H1 (cell line): Measurements from ENCODE around the gene MTAP. TPM values are rescaled to one million over a fixed set of nuclear protein-coding genes. Genes with fewer than 3 reads are reported as not detected.

Source experiments
- CTCF ChIA-PET: fragments of 300-600 bp; sonication (Branson Sonifier 250); formaldehyde crosslinking; loops from one replicate; lab custom pipeline; 2021; ENCODE audit not compliant: partially characterized antibody; lab: Charles Lee
- POLR2A ChIA-PET: fragments of 300-600 bp; sonication (Branson Sonifier 250); formaldehyde crosslinking; loops from one replicate; lab custom pipeline; 2021; ENCODE audit warnings: inconsistent platforms; ENCODE audit not compliant: partially characterized antibody; lab: Charles Lee
- DNase-seq, 2 experiments: peaks; one replicate each; pipeline versions ENCODE4 v3.0.0 to v3.0.0-alpha.2; 2010 to 2022; ENCODE audit warnings: low spot score in 2 of 2, low read depth in 1 of 2, mixed read lengths in 1 of 2
- FAIRE-seq: peaks from 2 replicates; lab custom pipeline; 2011; peaks lifted over from hg19 to GRCh38; lab: Jason Lieb, UNC
- H2AFZ ChIP-seq: 2 replicates; pipeline ENCODE4 v1.8.1; 2012; ENCODE audit warnings: low read length, inconsistent platforms
- H2AK5ac ChIP-seq: 2 replicates; pipeline ENCODE4 v1.6.1; 2013; ENCODE audit warnings: low read depth, low read length
- H2BK120ac ChIP-seq: replicated peaks from 2 replicates; pipeline ENCODE3; 2013; ENCODE audit warnings: low read depth, low read length, inconsistent platforms
- H2BK12ac ChIP-seq: 2 replicates; pipeline ENCODE4 v1.6.1; 2013; ENCODE audit warnings: low read depth, low read length
- H2BK15ac ChIP-seq: 2 replicates; pipeline ENCODE4 v1.6.1; 2013; ENCODE audit warnings: low read length
- H2BK20ac ChIP-seq: 2 replicates; pipeline ENCODE4 v1.6.1; 2013; ENCODE audit warnings: low read length
- H2BK5ac ChIP-seq: 2 replicates; pipeline ENCODE4 v1.6.1; 2013; ENCODE audit warnings: low read depth, low read length
- H3K14ac ChIP-seq: 2 replicates; pipeline ENCODE4 v1.6.1; 2013; ENCODE audit warnings: inconsistent platforms; ENCODE audit not compliant: insufficient read length
- H3K18ac ChIP-seq: 2 replicates; pipeline ENCODE4 v1.6.1; 2013; ENCODE audit warnings: low read length; ENCODE audit errors: extremely low read depth
- H3K23ac ChIP-seq: 2 replicates; pipeline ENCODE4 v1.6.1; 2013; ENCODE audit warnings: inconsistent platforms; ENCODE audit not compliant: insufficient read length
- H3K23me2 ChIP-seq: 2 replicates; pipeline ENCODE4 v1.6.1; 2013; ENCODE audit warnings: low read depth, low read length
- H3K27ac ChIP-seq: 2 replicates; pipeline ENCODE4 v1.6.1; 2011; ENCODE audit warnings: low read depth, low read length, inconsistent platforms
- H3K27me3 ChIP-seq, 4 experiments: replicated peaks in 1 of 4; 1 replicate in 1 of 4; 2 replicates in 3 of 4; pipeline versions ENCODE4 v1.6.1 to v1.8.1; 2011 to 2013; ENCODE audit warnings: low read length in 3 of 4, mild to moderate bottlenecking in 3 of 4, inconsistent platforms in 2 of 4, mixed read lengths in 2 of 4, moderate library complexity in 1 of 4; ENCODE audit not compliant: control insufficient read depth in 3 of 4, insufficient read depth in 3 of 4; ENCODE audit errors: extremely low read depth in 1 of 4
- H3K36me3 ChIP-seq, 4 experiments: 2 replicates each; pipeline versions ENCODE4 v1.6.1 to v1.8.1; 2011 to 2013; ENCODE audit warnings: mild to moderate bottlenecking in 4 of 4, low read length in 3 of 4, moderate library complexity in 2 of 4, control low read depth in 1 of 4, inconsistent platforms in 1 of 4; ENCODE audit not compliant: insufficient read depth in 4 of 4, control insufficient read depth in 2 of 4
- H3K4ac ChIP-seq: replicated peaks from 2 replicates; pipeline ENCODE3; 2013; ENCODE audit warnings: low read length, low read depth, mixed read lengths, inconsistent platforms; ENCODE audit not compliant: insufficient read length
- H3K4me1 ChIP-seq, 4 experiments: replicated peaks in 1 of 4; 1 replicate in 1 of 4; 2 replicates in 3 of 4; pipeline versions ENCODE4 v1.6.1 to v1.8.1; 2011 to 2013; ENCODE audit warnings: low read length in 3 of 4, inconsistent platforms in 2 of 4, mixed read lengths in 1 of 4; ENCODE audit not compliant: insufficient read depth in 4 of 4, control insufficient read depth in 3 of 4
- H3K4me2 ChIP-seq, 2 experiments: 2 replicates each; pipeline versions ENCODE4 v1.6.1 to v1.8.1; 2011 to 2013; ENCODE audit warnings: low read depth in 2 of 2, low read length in 2 of 2, control low read depth in 1 of 2, inconsistent platforms in 1 of 2, mild to moderate bottlenecking in 1 of 2; ENCODE audit not compliant: insufficient read depth in 1 of 2
- H3K4me3 ChIP-seq, 4 experiments: fragments of 200-600, 300-600 bp in 1 of 4; sonication (generic), shearing (Covaris generic), sonication (Bioruptor Twin) in 1 of 4; 2 replicates each; pipeline versions ENCODE4 v1.5.1 to v1.8.1; 2011 to 2016; ENCODE audit warnings: low read length in 4 of 4, low read depth in 3 of 4, control low read depth in 2 of 4, inconsistent platforms in 2 of 4, mild to moderate bottlenecking in 2 of 4, mixed read lengths in 1 of 4, moderate library complexity in 1 of 4; ENCODE audit not compliant: insufficient read depth in 2 of 4; ENCODE audit errors: extremely low read depth in 1 of 4
- H3K56ac ChIP-seq: replicated peaks from 2 replicates; pipeline ENCODE3; 2013; ENCODE audit warnings: low read depth, mild to moderate bottlenecking, mixed read lengths, low read length, inconsistent platforms; ENCODE audit not compliant: insufficient read length
- H3K79me1 ChIP-seq: 2 replicates; pipeline ENCODE4 v1.6.1; 2013; ENCODE audit warnings: low read depth, low read length, control low read depth
- H3K79me2 ChIP-seq, 2 experiments: 2 replicates each; pipeline versions ENCODE4 v1.6.1 to v1.8.1; 2012 to 2013; ENCODE audit warnings: low read length in 2 of 2, mild to moderate bottlenecking in 2 of 2, inconsistent platforms in 1 of 2; ENCODE audit not compliant: insufficient read depth in 2 of 2, control insufficient read depth in 1 of 2
- H3K9ac ChIP-seq, 4 experiments: replicated peaks in 1 of 4; 1 replicate in 1 of 4; 2 replicates in 3 of 4; pipeline versions ENCODE4 v1.6.1 to v1.8.1; 2011 to 2013; ENCODE audit warnings: low read depth in 3 of 4, low read length in 3 of 4, control low read depth in 2 of 4, mild to moderate bottlenecking in 2 of 4, moderate library complexity in 2 of 4, inconsistent platforms in 1 of 4; ENCODE audit errors: extremely low read depth in 1 of 4
- H3K9me3 ChIP-seq, 2 experiments: 2 replicates each; pipeline versions ENCODE4 v1.6.1 to v1.8.1; 2012 to 2013; ENCODE audit warnings: mild to moderate bottlenecking in 2 of 2, moderate library complexity in 2 of 2, control low read depth in 1 of 2, inconsistent platforms in 1 of 2, low read depth in 1 of 2, low read length in 1 of 2, mixed read lengths in 1 of 2; ENCODE audit not compliant: insufficient read depth in 2 of 2
- H4K20me1 ChIP-seq, 2 experiments: replicated peaks in 1 of 2; 2 replicates each; pipeline versions ENCODE3 to v1.8.1; 2011 to 2013; ENCODE audit warnings: inconsistent platforms in 2 of 2, low read length in 2 of 2, mild to moderate bottlenecking in 1 of 2; ENCODE audit not compliant: insufficient read depth in 2 of 2, control insufficient read depth in 1 of 2
- H4K5ac ChIP-seq: 2 replicates; pipeline ENCODE4 v1.6.1; 2013; ENCODE audit warnings: low read length, low read depth, mixed read lengths, inconsistent platforms; ENCODE audit not compliant: insufficient read length
- H4K8ac ChIP-seq: 2 replicates; pipeline ENCODE4 v1.8.0; 2013; ENCODE audit warnings: mild to moderate bottlenecking, moderate library complexity, low read length, inconsistent platforms; ENCODE audit not compliant: insufficient read depth; ENCODE audit errors: extremely low read depth
- H4K91ac ChIP-seq: replicated peaks from 2 replicates; pipeline ENCODE3; 2013; ENCODE audit warnings: low read length, mixed read lengths, inconsistent platforms; ENCODE audit not compliant: insufficient read length
- KDM4A ChIP-seq: IDR thresholded peaks from one replicate; pipeline ENCODE4 v1.7.1; 2012; ENCODE audit warnings: low read depth, mild to moderate bottlenecking, moderate library complexity, low read length, inconsistent platforms; ENCODE audit not compliant: severe bottlenecking
- POLR2A ChIP-seq, 2 experiments: IDR thresholded peaks; 1 replicate in 1 of 2; 2 replicates in 1 of 2; pipeline ENCODE4 v1.6.1; 2011; ENCODE audit warnings: low read depth in 2 of 2, low read length in 2 of 2, mild to moderate bottlenecking in 2 of 2; ENCODE audit errors: control extremely low read depth in 1 of 2
- WGBS, 2 experiments: shearing (Covaris generic) in 1 of 2; methylation state at CpG; one replicate each; pipeline versions ENCODE4 v1.1.6 to v1.1.7; 2013 to 2015; ENCODE audit warnings: low lambda C conversion rate in 2 of 2, mixed read lengths in 2 of 2, inconsistent platforms in 1 of 2, low coverage in 1 of 2, missing lambda C conversion rate in 1 of 2; ENCODE audit not compliant: insufficient replicate concordance in 2 of 2, insufficient coverage in 1 of 2, insufficient read length in 1 of 2; ENCODE audit errors: extremely low coverage in 1 of 2, missing lambda C conversion rate in 1 of 2; 5-methylcytosine and 5-hydroxymethylcytosine counted together
- polyA plus RNA-seq, 7 experiments: library from polyadenylated mRNA; depleted of rRNA in 3 of 7; stranded (reverse) in 5 of 7; unstranded in 2 of 7; fragments of >200 nt in 5 of 7; fragments of 200-250 nt in 2 of 7; gene quantifications; 1 replicate in 5 of 7; 2 replicates in 1 of 7; 4 replicates in 1 of 7; pipeline versions ENCODE4 v1.2.1 to v1.2.3, GENCODE V29; 2011 to 2013; ENCODE audit warnings: missing spikeins in 2 of 7, mixed read lengths in 2 of 7
- total RNA-seq: library from RNA; stranded (reverse); fragmentation: NEBNext Ultra II Directional; extraction: Animal tissue kit (Norgen Biotek cat#: 25700); gene quantifications from 2 replicates; pipeline ENCODE4 v1.2.1, GENCODE V29; 2021

MTAP gene
- total and polyA plus RNA-seq, 2 of the 8 experiments (the other 6 are each of a cell fraction or from before 2014, with no cell fraction given): 16.4 to 100 TPM

DNA sequence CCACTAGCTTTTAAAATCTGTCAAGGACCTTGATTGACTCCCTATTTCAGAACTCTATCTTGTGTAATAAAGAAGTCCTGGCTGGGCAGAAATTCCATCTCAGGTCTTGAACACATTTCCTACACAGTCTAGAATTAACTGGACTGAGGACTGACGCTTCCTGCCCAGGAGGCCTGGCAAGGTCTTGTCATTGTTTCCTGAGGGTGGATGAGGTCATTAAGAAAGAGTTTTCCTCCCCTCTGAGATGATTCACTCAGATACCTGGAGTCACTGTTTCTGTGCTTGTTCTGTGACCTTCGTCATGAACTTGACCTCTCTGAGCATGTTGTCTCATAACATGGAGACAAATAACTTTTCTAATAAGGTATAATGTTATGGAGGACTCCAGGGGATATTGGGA, 10.0 kb downstream of the MTAP start:
- H3K36me3 ChIP-seq: peaks cover 26 to 68% (median 55%) of the 10 kb centered on the region in 4 experiments
- H2AK5ac ChIP-seq: no peak overlapping the region
- no peak overlapping the region for H2BK15ac ChIP-seq
- H3K56ac ChIP-seq: no peak overlapping the region
- no peak overlapping the region for H2BK12ac ChIP-seq
- no peak overlapping the region for H3K4me2 ChIP-seq
- H3K9ac ChIP-seq: no peak overlapping the region
- H3K27me3 ChIP-seq: no peaks in the 10 kb centered on the region
- H2BK20ac ChIP-seq: no peak overlapping the region
- no peak overlapping the region for H4K8ac ChIP-seq
- H4K20me1 ChIP-seq: peaks cover 28 to 34% of the 10 kb centered on the region in 2 experiments
- H2BK120ac ChIP-seq: no peak overlapping the region
- no peak overlapping the region for H3K14ac ChIP-seq
- CTCF ChIA-PET: interaction anchor here (0.7 to 5.0 kb wide), 24 partner anchors 8 to 577 kb away, joined by 3 to 36 read pairs (median 5); partner anchors contain the start of gene CDKN2B
- no peak overlapping the region for H3K27ac ChIP-seq
- H2AFZ ChIP-seq: no peak overlapping the region
- H3K4ac ChIP-seq: no peak overlapping the region
- H3K23me2 ChIP-seq: no peaks in the 10 kb centered on the region
- no peak for FAIRE-seq
- H3K79me2 ChIP-seq: peaks cover 2 to 97% of the 10 kb centered on the region in 2 experiments; a peak in 2 of 4 replicates
- no peak overlapping the region for H3K18ac ChIP-seq
- no peak for DNase-seq
- 88% methylated on average over 2 of the region's 2 CpGs; no CpG with 5 or more reads in 1 of the 2 experiments for WGBS, 2 experiments
- H4K91ac ChIP-seq: no peak overlapping the region
- no peak overlapping the region for H3K4me3 ChIP-seq
- H3K9me3 ChIP-seq: no peaks in the 10 kb centered on the region
- H3K79me1 ChIP-seq: peaks cover 8% of the 10 kb centered on the region
- 0 out of 3 replicates have a peak, but pooled peaks of 1 of the 2 experiments have one; percentile 2 for TF ChIP-seq POLR2A (IDR thresholded peaks at IDR 0.05; ENCODE audit: control extremely low read depth in 1 of 2, low read depth in 2 of 2, low read length in 2 of 2)
- no peak for TF ChIP-seq KDM4A
- TF ChIP-seq, all 59 proteins: peak for 1
- Histone ChIP-seq H2BK5ac (no peak overlapping the region), H3K23ac (no peak overlapping the region), H3K4me1 (peaks cover 0 to 2% (median under 1%) of the 10 kb centered on the region in 4 experiments; a peak in 2 of 7 replicates), H4K5ac (no peak overlapping the region)
- POLR2A ChIA-PET: interaction anchor here (0.7 to 3.9 kb wide), 2 partner anchors 9 to 233 kb away, joined by 3 to 28 read pairs; partner anchors contain the start of gene MTAP
